ENCODE measurements around the gene SDK1. TPM values are rescaled to one million over a fixed set of nuclear protein-coding genes. Genes with fewer than 3 reads are reported as not detected.

The SDK1 gene
- total RNA-seq, 1 donor from 2014 or later, result 5.4 TPM

- Mint-ChIP-seq H3K36me3 (ENCODE audit: unreplicated experiment) (no peaks in the 10 kb centered on the region), H3K27me3 (ENCODE audit: unreplicated experiment) (no peaks in the 10 kb centered on the region), H3K4me3 (ENCODE audit: unreplicated experiment) (no peak overlapping the region), H3K9me3 (ENCODE audit: unreplicated experiment) (no peaks in the 10 kb centered on the region), H3K4me1 (ENCODE audit: unreplicated experiment) (peaks cover 22% of the 10 kb centered on the region), H3K27ac (ENCODE audit: unreplicated experiment) (peak overlapping the region; percentile 52)
- no peak for DNase-seq (ENCODE audit: extremely low spot score, unreplicated experiment)
- TF ChIP-seq CTCF (IDR thresholded peaks at IDR 0.05), result no peak
These were observed 28.3 kb upstream of the SDK1 start for GRCh38 chr7:3272691-3273141.

GRCh38 chr7:3274131-3274530 is 26.9 kb upstream of the SDK1 start:
- Mint-ChIP-seq H3K27me3 (ENCODE audit: unreplicated experiment) (peaks cover 4% of the 10 kb centered on the region), H3K4me3 (ENCODE audit: unreplicated experiment) (no peak overlapping the region), H3K9me3 (ENCODE audit: unreplicated experiment) (no peaks in the 10 kb centered on the region), H3K27ac (ENCODE audit: unreplicated experiment) (no peak overlapping the region), H3K4me1 (ENCODE audit: unreplicated experiment) (peaks cover 15% of the 10 kb centered on the region), H3K36me3 (ENCODE audit: unreplicated experiment) (no peaks in the 10 kb centered on the region)
- no peak for DNase-seq (ENCODE audit: extremely low spot score, unreplicated experiment)
- no peak for TF ChIP-seq CTCF (IDR thresholded peaks at IDR 0.05)

- peaks cover 13% of the 10 kb centered on the region for H3K27me3 Mint-ChIP-seq (ENCODE audit: unreplicated experiment)
- no peak overlapping the region for H3K4me3 Mint-ChIP-seq (ENCODE audit: unreplicated experiment)
- no peaks in the 10 kb centered on the region for H3K36me3 Mint-ChIP-seq (ENCODE audit: unreplicated experiment)
- TF ChIP-seq CTCF (IDR thresholded peaks at IDR 0.05), result no peak
- no peak overlapping the region for H3K27ac Mint-ChIP-seq (ENCODE audit: unreplicated experiment)
- no peaks in the 10 kb centered on the region for H3K9me3 Mint-ChIP-seq (ENCODE audit: unreplicated experiment)
- no peak for DNase-seq (ENCODE audit: extremely low spot score, unreplicated experiment)
- peaks cover 8% of the 10 kb centered on the region for H3K4me1 Mint-ChIP-seq (ENCODE audit: unreplicated experiment)
These were observed 23.2 kb upstream of the SDK1 start for GRCh38 chr7:3277604-3278572.

- no peak overlapping the region for H3K27ac Mint-ChIP-seq (ENCODE audit: unreplicated experiment)
These were observed 21.8 kb upstream of the SDK1 start for GRCh38 chr7:3279147-3279818.

More at GRCh38 chr7:3279147-3279818, 21.8 kb upstream of the SDK1 start:
- no peak overlapping the region for H3K4me3 Mint-ChIP-seq (ENCODE audit: unreplicated experiment)
- no peaks in the 10 kb centered on the region for H3K36me3 Mint-ChIP-seq (ENCODE audit: unreplicated experiment)
- no peak for DNase-seq (ENCODE audit: extremely low spot score, unreplicated experiment)
- H3K27me3 Mint-ChIP-seq (ENCODE audit: unreplicated experiment), result peaks cover 13% of the 10 kb centered on the region
- no peak for TF ChIP-seq CTCF (IDR thresholded peaks at IDR 0.05)
- no peaks in the 10 kb centered on the region for H3K4me1 Mint-ChIP-seq (ENCODE audit: unreplicated experiment)
- no peaks in the 10 kb centered on the region for H3K9me3 Mint-ChIP-seq (ENCODE audit: unreplicated experiment)

Measured in osteocyte (in vitro differentiated cells).